ENCODE measurements around the gene ZNF330.

- TF ChIP-seq POLR2AphosphoS5 (IDR thresholded peaks at IDR 0.05): no peak
- no peak for TF ChIP-seq CTCF (IDR thresholded peaks at IDR 0.05)
- no peak for TF ChIP-seq POLR2A (IDR thresholded peaks at IDR 0.05)
- no peak for TF ChIP-seq EP300 (IDR thresholded peaks at IDR 0.05)
These were observed 39.5 kb upstream of the ZNF330 start for GRCh38 chr4:141180991-141181761.
